Choroid plexus epithelial cell (primary cell): ENCODE results near the gene FAM107A.

ENCODE experiments used
- DNase-seq: peaks from one replicate; pipeline ENCODE4 v3.0.0-alpha.2; 2010; ENCODE audit warnings: low read depth
- H3K4me3 ChIP-seq: 2 replicates; pipeline ENCODE4 v1.5.1; 2011; ENCODE audit warnings: low read depth, mild to moderate bottlenecking, control low read depth, low read length, moderate library complexity
- TF ChIP-seq, protein P1 (sequence below): conservative IDR thresholded peaks from 2 replicates; pipeline ENCODE4 v1.5.1; 2011; ENCODE audit warnings: low read depth, mild to moderate bottlenecking, control low read depth, inconsistent platforms, low read length, moderate library complexity

FAM107A gene

DNA sequence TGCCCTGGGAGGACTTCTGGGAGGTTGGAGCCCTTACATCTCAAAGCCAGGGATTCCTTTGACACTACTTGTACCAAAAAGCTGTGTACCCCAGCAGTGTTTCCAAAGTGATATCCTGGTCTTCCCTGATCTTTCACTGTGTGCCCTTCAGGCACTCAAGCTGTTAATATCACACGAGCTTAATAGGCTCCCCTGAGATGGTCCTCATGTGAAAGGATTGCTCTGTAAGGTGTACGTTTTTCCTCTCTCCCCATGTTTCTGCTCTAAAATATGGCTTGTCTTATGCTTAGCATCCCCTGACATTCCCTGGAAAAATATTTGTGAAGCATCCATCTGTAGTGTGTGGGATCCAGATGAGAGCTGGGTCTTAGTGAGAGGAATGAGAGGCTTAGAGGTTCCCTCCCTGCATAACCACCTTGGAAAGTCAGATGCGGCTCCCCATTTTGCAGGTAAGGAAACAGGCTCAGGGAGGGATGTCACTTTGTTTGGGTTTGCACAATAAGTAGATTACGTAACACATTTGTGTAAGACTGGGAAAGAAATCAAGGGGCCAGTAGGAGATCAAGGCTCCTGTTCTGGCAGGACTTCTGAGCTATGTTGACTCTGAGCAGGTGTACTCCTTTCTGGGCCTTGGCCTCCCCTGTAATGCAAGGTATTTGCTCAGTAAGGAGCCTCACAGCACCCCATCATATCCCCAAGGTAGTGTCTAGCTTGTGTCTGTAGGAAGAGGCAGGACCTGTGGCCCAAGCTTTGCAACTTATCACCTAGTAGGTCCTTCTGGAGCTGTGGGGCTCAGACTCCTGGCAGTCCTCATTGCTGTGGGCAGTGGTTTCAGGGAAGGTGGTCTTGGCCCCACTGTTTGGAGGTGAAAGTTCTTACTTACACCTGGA is 39.5 kb downstream of the FAM107A start:
- H3K4me3 ChIP-seq, result no peak overlapping the region
- TF ChIP-seq, protein P1, sequence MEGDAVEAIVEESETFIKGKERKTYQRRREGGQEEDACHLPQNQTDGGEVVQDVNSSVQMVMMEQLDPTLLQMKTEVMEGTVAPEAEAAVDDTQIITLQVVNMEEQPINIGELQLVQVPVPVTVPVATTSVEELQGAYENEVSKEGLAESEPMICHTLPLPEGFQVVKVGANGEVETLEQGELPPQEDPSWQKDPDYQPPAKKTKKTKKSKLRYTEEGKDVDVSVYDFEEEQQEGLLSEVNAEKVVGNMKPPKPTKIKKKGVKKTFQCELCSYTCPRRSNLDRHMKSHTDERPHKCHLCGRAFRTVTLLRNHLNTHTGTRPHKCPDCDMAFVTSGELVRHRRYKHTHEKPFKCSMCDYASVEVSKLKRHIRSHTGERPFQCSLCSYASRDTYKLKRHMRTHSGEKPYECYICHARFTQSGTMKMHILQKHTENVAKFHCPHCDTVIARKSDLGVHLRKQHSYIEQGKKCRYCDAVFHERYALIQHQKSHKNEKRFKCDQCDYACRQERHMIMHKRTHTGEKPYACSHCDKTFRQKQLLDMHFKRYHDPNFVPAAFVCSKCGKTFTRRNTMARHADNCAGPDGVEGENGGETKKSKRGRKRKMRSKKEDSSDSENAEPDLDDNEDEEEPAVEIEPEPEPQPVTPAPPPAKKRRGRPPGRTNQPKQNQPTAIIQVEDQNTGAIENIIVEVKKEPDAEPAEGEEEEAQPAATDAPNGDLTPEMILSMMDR, result no peak
- no peak for DNase-seq

DNA sequence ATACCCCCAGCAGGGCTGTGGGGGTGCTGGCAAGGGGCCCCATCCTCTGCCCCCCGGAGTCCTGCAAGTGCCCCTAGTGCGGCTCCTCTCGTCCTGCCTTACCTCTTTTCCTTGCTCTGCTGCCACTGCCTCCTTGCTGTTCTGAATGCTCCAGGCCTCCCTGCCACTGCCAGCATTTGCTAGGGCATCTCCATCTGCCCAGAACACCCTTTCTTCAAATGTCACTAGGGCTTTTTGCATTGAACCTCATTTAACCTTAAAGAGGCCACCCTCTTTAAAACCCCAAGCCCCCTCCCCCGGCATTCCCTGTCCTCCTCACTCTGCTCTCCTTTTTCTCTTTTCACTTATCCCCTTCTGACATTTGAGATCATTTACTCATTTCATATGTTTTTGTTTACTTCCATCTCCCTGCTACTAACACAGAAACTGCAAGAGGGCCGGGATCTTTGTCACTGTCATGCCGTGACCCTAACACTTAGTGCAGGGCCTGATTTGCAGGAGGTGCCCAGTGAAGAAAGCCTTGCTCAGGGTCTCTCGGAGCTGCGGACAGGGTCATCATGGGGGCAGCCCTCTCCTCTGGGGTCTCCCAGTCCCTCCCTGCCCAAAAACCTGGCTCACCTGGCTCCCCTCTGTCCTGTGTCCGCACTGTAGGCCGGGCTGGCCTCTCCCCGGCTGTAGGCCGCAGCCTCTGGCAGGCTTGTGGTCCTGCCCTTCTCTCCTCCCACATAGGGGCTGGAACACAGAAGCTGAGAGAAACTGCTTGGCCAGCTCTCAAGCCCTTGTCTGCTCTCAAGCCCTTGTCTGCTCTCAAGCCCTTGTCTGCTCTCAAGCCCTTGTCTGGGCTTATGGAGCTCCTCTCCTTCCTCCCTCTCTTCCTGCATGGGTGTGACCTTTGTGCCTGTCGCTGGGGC is 40.4 kb downstream of the FAM107A start, which contains the start of gene ACOX2:
Gene ACOX2, minus strand, starts transcription at position 690 of the 911 bp plus-strand sequence. CDS start 2,084 bp downstream, outside the sequence.
- TF ChIP-seq, protein P1, result no peak
- H3K4me3 ChIP-seq, result peak within 1 kb of the TSS; percentile 41
- peak; percentile 84 for DNase-seq

DNA sequence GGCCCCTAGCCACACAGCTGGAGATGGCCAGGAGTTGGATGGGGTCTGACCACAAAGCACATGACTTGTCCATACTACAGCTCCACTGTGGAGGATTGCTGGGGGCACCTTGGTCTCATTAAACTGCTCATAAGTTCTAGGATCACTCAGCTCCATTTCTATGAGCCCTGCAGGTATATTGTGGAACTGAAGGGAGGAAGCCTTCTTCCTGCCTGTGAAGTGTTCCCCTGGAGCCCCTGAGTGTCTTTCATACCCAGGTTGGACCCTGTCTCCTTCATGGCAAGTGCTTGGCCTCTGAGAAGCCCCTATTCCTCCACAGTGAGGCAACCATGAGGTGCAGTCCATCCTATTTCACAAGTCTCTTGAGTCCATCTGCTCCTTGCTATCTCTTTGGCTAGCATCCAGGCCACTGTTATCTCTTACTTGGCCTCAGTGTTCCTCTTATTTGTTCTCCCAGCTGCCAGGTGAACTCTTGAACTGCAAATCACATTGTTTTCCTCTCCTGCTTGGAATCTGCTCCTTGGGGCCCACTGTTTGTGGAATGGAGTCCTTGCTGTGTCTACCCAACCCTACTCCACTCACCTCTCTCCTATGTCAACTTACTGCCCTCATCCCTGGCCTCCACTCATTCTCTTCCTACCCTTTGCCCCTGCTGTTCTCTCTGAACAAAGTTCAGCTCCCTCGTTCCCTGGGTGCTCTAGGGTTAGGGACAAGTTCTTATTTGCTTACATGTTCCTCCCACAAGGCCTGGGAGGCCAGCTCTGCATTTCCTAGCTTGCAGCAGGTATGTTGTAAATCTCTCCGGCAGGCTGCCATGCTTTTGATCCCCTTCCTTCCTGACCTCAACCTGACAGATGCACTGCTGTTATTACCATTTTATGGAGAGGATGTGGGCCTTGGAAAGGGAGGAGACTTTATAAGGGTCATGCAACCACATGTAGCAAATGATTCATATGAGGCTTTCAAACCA is 41.4 kb downstream of the FAM107A start:
- TF ChIP-seq, protein P1, result peak; percentile 9
- DNase-seq, result peak; percentile 55
- peak overlapping the region; percentile 3 for H3K4me3 ChIP-seq

DNA sequence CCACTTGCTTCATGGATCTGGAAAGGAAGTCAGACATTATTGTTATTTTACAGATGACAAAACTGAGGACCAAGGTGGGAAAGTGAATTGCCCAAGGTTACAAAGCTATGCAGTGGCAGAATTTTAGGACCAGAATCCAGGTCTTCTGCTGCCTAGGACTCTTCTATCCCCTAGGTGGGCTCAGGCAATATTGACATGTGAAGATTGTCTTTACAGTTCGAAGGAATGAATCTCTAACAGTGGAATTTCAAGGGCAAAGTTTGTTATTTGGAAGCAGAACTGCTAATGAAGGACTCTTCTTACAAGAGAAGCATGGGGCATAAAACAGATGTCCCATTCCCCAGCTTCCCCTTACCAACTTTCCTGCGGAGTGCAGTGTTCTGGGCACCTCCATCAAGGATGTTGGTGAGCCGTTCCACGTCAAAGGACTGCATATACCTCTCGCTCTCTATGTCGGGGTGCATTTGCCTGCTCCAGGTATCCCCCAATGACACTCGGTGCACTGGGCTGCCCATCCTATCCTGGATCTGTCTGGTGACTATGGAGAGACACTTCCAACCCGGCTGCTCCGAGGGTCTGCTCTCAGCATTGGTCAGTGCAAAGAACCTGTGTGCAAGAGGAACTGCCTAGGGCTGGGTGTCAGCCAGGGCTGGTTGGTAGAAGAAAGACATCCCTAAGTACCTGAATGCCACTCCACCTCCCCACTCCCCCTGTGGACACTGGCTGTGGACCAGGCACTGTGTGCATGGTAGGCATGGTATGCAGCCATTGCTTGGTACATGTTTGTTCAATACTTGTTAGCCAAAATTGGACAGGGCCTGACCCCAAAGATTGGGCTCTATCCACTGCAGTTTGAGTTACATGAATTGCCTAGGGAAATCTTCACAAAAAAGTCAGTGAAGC is 42.3 kb downstream of the FAM107A start:
- TF ChIP-seq, protein P1, result no peak
- DNase-seq, result no peak
- no peak overlapping the region for H3K4me3 ChIP-seq

DNA sequence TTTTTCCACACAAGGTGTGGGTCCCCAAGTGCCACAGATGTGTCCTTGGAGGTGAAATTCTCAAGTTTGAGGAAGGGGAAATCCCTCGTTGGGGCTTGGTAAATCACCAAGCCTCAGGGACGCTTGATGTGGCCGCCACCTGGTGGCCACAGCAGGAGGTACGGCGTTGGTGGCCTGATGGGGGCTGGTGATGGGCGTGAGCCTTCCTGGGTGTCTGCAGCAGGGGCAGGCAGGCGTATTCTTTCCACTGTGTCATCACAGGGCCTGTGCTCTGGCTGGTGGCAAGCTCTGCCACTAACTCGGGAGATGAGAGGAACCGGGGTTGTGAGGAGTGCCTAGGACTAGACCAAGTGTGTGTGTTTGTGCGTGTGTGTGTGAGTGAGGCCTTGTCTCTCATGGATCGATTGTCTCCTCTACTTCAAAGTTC is 44.4 kb downstream of the FAM107A start:
- TF ChIP-seq, protein P1, result peak; percentile 90
- H3K4me3 ChIP-seq, result no peak overlapping the region
- DNase-seq, result peak; percentile 79
